SU-DHL-6 (cell line): Measurements from ENCODE around the gene EPHA8.

Experiments used
- EZH2phosphoT487 ChIP-seq: fragments of 200-600 bp; sonication (generic), shearing (Covaris generic); conservative IDR thresholded peaks from 2 replicates; pipeline ENCODE4 v1.6.1; 2018; ENCODE audit warnings: mild to moderate bottlenecking, antibody characterized with exemption, low read length, moderate library complexity, mixed read lengths
- TF ChIP-seq, protein P1 (sequence below): fragments of 200-600 bp; sonication (generic); IDR thresholded peaks from one replicate; pipeline ENCODE4 v1.5.1; 2017; ENCODE audit warnings: antibody characterized with exemption, mild to moderate bottlenecking, low read length, moderate library complexity; ENCODE audit not compliant: insufficient read depth, poor library complexity, severe bottlenecking

DNA sequence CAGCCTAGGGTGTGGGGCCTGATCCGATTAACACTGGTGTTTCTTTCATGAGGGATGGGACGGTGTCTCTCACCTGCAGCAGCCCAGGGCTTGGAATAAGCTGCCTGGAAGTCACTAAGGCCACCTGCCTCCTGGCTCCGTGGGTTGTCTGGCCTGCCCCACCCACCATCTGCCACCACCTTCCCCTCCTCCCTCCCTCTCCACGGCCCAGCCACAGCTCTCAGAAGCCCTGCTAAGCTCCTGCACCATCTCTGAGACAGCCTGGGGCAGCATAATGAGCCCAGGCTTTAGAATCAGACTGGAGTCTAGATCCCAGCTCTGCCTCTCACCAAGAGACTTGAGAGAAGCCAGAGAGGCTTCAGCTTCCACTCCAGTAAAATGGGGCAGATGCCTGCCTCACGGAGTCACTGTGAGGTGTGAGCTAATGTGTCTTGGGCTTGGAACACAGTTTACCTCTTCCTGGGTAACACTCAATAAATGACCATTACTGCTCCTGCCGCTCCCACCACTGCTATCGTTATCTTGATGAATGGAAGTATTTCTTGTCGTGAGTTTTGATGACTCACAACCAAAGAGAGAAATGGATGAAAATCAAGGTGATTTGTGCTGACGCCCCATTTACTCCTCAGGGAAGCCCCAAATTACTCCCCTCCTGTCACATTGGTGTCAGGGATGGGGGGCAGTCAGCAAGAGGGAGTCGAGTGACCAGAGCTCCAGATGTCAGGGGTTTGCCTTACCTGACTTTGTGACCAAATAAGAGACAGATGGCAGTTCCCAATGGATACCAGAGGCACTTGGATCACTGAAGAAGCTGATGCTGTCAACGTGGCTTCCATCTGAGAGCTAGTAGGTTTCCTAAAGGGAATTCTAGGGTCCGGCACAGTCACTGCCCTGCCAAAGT is 49.6 kb downstream of the EPHA8 start:
- TF ChIP-seq, protein P1, sequence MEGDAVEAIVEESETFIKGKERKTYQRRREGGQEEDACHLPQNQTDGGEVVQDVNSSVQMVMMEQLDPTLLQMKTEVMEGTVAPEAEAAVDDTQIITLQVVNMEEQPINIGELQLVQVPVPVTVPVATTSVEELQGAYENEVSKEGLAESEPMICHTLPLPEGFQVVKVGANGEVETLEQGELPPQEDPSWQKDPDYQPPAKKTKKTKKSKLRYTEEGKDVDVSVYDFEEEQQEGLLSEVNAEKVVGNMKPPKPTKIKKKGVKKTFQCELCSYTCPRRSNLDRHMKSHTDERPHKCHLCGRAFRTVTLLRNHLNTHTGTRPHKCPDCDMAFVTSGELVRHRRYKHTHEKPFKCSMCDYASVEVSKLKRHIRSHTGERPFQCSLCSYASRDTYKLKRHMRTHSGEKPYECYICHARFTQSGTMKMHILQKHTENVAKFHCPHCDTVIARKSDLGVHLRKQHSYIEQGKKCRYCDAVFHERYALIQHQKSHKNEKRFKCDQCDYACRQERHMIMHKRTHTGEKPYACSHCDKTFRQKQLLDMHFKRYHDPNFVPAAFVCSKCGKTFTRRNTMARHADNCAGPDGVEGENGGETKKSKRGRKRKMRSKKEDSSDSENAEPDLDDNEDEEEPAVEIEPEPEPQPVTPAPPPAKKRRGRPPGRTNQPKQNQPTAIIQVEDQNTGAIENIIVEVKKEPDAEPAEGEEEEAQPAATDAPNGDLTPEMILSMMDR, result no peak
- TF ChIP-seq EZH2phosphoT487, result no peak
